ENCODE results near the gene LYVE1. TPM values are rescaled to one million over a fixed set of nuclear protein-coding genes. Genes with fewer than 3 reads are reported as not detected.

LYVE1 gene
- total RNA-seq, 1 experiment from 2014 or later: 0.11 TPM

DNA sequence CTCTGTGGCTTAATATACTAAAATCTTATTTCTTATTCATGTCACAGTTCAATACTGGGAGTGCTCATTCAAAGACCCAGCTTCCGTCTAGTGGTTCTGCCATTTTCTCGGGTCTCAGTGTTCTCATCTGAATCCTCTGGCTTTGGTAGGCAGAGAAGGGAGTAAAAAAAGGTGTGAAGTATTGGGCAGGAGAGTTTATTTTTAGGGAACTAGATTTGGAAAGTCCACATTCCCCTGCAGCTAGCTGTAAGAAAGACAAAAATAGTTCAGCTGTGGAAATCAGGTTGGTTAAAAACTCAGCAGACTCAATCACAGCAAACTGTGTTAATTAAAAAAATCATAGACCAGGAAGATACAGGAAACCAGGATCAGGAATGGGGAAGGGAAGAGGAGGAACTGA lies 4.1 kb upstream of the LYVE1 start:
- CTCF ChIA-PET: no interaction called here
- intact Hi-C loops (cut with micrococcal nuclease; ENCODE audit: unreplicated experiment): no loop called here
- Histone ChIP-seq H3K36me3 (ENCODE audit: insufficient read depth, low read length, poor library complexity, severe bottlenecking) (no peaks in the 10 kb centered on the region), H3K4me3 (ENCODE audit: low read depth, low read length, poor library complexity, severe bottlenecking) (no peak overlapping the region), H3K9me3 (ENCODE audit: low read depth, low read length, poor library complexity, severe bottlenecking) (no peaks in the 10 kb centered on the region), H3K27me3 (replicated peaks; ENCODE audit: insufficient read depth, low read depth, low read length, poor library complexity) (no peaks in the 10 kb centered on the region), H3K27ac (ENCODE audit: low read depth, low read length, poor library complexity, severe bottlenecking) (no peak overlapping the region), H3K4me1 (ENCODE audit: insufficient read depth, low read length, poor library complexity, severe bottlenecking) (peaks cover under 1% of the 10 kb centered on the region)
- POLR2A ChIA-PET (ENCODE audit: low non-redundant PET): no interaction called here
- DNase-seq (ENCODE audit: low spot score): no peak
- no TSS peak for BruUV-seq (replicated peaks)
- TF ChIP-seq, protein P1, sequence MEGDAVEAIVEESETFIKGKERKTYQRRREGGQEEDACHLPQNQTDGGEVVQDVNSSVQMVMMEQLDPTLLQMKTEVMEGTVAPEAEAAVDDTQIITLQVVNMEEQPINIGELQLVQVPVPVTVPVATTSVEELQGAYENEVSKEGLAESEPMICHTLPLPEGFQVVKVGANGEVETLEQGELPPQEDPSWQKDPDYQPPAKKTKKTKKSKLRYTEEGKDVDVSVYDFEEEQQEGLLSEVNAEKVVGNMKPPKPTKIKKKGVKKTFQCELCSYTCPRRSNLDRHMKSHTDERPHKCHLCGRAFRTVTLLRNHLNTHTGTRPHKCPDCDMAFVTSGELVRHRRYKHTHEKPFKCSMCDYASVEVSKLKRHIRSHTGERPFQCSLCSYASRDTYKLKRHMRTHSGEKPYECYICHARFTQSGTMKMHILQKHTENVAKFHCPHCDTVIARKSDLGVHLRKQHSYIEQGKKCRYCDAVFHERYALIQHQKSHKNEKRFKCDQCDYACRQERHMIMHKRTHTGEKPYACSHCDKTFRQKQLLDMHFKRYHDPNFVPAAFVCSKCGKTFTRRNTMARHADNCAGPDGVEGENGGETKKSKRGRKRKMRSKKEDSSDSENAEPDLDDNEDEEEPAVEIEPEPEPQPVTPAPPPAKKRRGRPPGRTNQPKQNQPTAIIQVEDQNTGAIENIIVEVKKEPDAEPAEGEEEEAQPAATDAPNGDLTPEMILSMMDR (conservative IDR thresholded peaks at IDR 0.05; ENCODE audit: low read depth, low read length): no peak
- no peak for TF ChIP-seq EZH2 (IDR thresholded peaks at IDR 0.05; ENCODE audit: borderline replicate concordance, low read depth, low read length, poor library complexity, severe bottlenecking)

DNA sequence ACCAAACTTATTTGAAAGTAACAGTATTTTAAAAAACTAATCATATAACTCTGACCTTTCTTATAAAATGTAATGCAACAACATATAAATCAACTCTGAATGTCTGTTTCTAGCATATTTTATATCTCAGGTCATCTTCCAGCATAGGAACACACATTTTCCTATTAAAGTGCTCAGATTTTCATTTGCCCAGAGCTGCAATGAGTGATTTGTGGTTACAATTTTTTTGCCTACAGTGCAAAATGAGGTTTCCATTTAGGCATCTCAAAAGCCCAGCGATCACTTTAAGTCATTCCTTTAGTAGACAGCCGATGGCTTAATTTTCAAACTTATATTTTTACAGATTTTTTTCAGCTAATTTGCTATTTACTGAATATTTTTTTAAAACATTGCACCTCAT lies 1.0 kb downstream of the LYVE1 start:
- CTCF ChIA-PET: no interaction called here
- Histone ChIP-seq H3K9me3 (ENCODE audit: low read depth, low read length, poor library complexity, severe bottlenecking) (no peaks in the 10 kb centered on the region), H3K27ac (ENCODE audit: low read depth, low read length, poor library complexity, severe bottlenecking) (peak overlapping the region; percentile 45), H3K27me3 (replicated peaks; ENCODE audit: insufficient read depth, low read depth, low read length, poor library complexity) (no peaks in the 10 kb centered on the region), H3K36me3 (ENCODE audit: insufficient read depth, low read length, poor library complexity, severe bottlenecking) (no peaks in the 10 kb centered on the region), H3K4me1 (ENCODE audit: insufficient read depth, low read length, poor library complexity, severe bottlenecking) (peaks cover 21% of the 10 kb centered on the region), H3K4me3 (ENCODE audit: low read depth, low read length, poor library complexity, severe bottlenecking) (no peak overlapping the region)
- intact Hi-C loops (cut with micrococcal nuclease; ENCODE audit: unreplicated experiment): no loop called here
- no peak for TF ChIP-seq EZH2 (IDR thresholded peaks at IDR 0.05; ENCODE audit: borderline replicate concordance, low read depth, low read length, poor library complexity, severe bottlenecking)
- TF ChIP-seq, protein P1 (conservative IDR thresholded peaks at IDR 0.05; ENCODE audit: low read depth, low read length): no peak
- no TSS peak for BruUV-seq (replicated peaks)
- POLR2A ChIA-PET (ENCODE audit: low non-redundant PET): no interaction called here
- DNase-seq (ENCODE audit: low spot score): no peak

DNA sequence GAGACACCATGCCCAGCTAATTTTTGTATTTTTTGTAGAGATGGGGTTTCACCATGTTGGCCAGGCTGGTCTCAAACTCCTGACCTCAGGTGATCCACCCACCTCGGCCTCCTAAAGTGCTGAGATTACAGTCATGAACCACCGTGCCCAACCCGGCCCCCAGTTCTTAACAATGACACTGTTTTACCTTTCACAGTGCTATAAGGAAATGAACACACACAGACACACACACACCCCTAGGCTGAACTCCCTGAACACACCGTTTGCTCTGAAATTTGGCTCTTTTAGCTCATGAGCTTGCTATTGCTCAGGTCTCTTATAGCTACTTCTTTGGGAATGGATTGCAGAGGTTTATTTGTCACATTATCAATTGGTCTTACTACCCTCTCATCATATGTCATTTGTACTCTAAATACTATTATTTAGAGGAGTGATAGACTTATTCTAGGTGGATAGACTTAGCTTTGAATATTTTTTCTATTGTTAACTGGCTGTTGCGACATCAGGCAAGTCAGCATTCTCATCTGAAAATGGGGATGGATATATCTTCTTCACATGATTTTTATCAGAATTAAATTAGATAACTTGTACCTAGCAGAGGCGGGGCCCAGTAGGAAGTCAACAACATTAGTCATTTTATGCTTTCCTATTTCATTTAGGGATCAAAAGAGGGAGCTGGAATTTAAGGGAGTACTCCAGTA lies 2.1 kb downstream of the LYVE1 start:
- no peaks in the 10 kb centered on the region for H3K36me3 ChIP-seq (ENCODE audit: insufficient read depth, low read length, poor library complexity, severe bottlenecking)
- no peak for DNase-seq (ENCODE audit: low spot score)
- H3K4me3 ChIP-seq (ENCODE audit: low read depth, low read length, poor library complexity, severe bottlenecking): no peak overlapping the region
- ChIA-PET CTCF (no interaction called here), POLR2A (ENCODE audit: low non-redundant PET) (no interaction called here)
- BruUV-seq (replicated peaks): no TSS peak
- no peaks in the 10 kb centered on the region for H3K9me3 ChIP-seq (ENCODE audit: low read depth, low read length, poor library complexity, severe bottlenecking)
- intact Hi-C loops (cut with micrococcal nuclease; ENCODE audit: unreplicated experiment): no loop called here
- peaks cover 26% of the 10 kb centered on the region for H3K4me1 ChIP-seq (ENCODE audit: insufficient read depth, low read length, poor library complexity, severe bottlenecking)
- H3K27ac ChIP-seq (ENCODE audit: low read depth, low read length, poor library complexity, severe bottlenecking): no peak overlapping the region
- TF ChIP-seq, protein P1 (conservative IDR thresholded peaks at IDR 0.05; ENCODE audit: low read depth, low read length): no peak
- no peak for TF ChIP-seq EZH2 (IDR thresholded peaks at IDR 0.05; ENCODE audit: borderline replicate concordance, low read depth, low read length, poor library complexity, severe bottlenecking)
- no peaks in the 10 kb centered on the region for H3K27me3 ChIP-seq (replicated peaks; ENCODE audit: insufficient read depth, low read depth, low read length, poor library complexity)

Measured in A673 (cell line).